Adrenal gland (tissue), 12 donors: Measurements from ENCODE around the gene RBM10. TPM values are rescaled to one million over a fixed set of nuclear protein-coding genes. Genes with fewer than 3 reads are reported as not detected.
A peak's percentile ranks its signal among the peaks of the same experiment; 100 is the strongest.
"Not testable (repeated sequence)": the region's sequence is repeated elsewhere in the genome, so short reads cannot be mapped to it uniquely, and the experiment has no call there.

Experiments
- DNase-seq, 7 donors: peaks; one replicate each; pipeline ENCODE4 v3.0.0-alpha.2; 2019 to 2020
- H3K27ac ChIP-seq, 5 donors: fragments of 200-600 bp; sonication (generic) in 4 of 5; 1 replicate in 3 of 5; 2 replicates in 2 of 5; pipeline versions ENCODE4 v1.5.1 to v1.8.0; 2016 to 2020; ENCODE audit warnings: mild to moderate bottlenecking in 1 of 5
- H3K27me3 ChIP-seq: fragments of 200-600 bp; 2 replicates; pipeline ENCODE4 v1.8.0; 2021
- H3K36me3 ChIP-seq, 2 donors: fragments of 200-600 bp; replicated peaks in 1 of 2; 1 replicate in 1 of 2; 2 replicates in 1 of 2; pipeline versions ENCODE4 v1.5.1 to v1.8.0; 2018 to 2022
- H3K4me1 ChIP-seq, 2 donors: fragments of 200-600 bp; replicated peaks in 1 of 2; 1 replicate in 1 of 2; 2 replicates in 1 of 2; pipeline versions ENCODE4 v1.5.1 to v1.8.0; 2018 to 2021
- H3K4me3 ChIP-seq, 4 donors: fragments of 200-600 bp; sonication (generic) in 3 of 4; one replicate each; pipeline ENCODE4 v1.5.1; 2016 to 2018
- H3K9me3 ChIP-seq, 3 donors: fragments of 200-600 bp; sonication (generic) in 1 of 3; replicated peaks in 1 of 3; 1 replicate in 2 of 3; 2 replicates in 1 of 3; pipeline versions ENCODE4 v1.5.1 to v1.8.0; 2016 to 2021
- POLR2A ChIP-seq, 2 donors: fragments of 450-650 bp; IDR thresholded peaks; one replicate each; pipeline ENCODE4 v1.6.1; 2017; ENCODE audit warnings: antibody characterized with exemption in 2 of 2, mild to moderate bottlenecking in 2 of 2, moderate library complexity in 1 of 2
- WGBS, 4 donors: extraction: QIAGEN DNeasy Blood & Tissue Kit in 2 of 4; methylation state at CpG; one replicate each; pipeline versions ENCODE4 v1.1.5 to v1.1.7; 2013 to 2017; 5-methylcytosine and 5-hydroxymethylcytosine counted together
- intact Hi-C, 2 donors: fragments of 100-400 bp; cut with DNase I; formaldehyde crosslinking; loops; one replicate each; pipeline versions ENCODE4 v1.14.1 to v1.15.0; 2022 to 2023
- polyA plus RNA-seq, 3 donors: library from polyadenylated mRNA; stranded (reverse); fragments of 200-250 nt in 2 of 3; fragments of 350-450 nt in 1 of 3; fragmentation: Illumina TruSeq in 1 of 3; extraction: RNeasy Lipid Tissue Mini Kit (QIAGEN cat#74804) in 1 of 3; gene quantifications; one replicate each; pipeline ENCODE4 v1.2.3, GENCODE V29; 2013 to 2014
- total RNA-seq, 9 donors: library from RNA; depleted of rRNA in 4 of 9; stranded (reverse); fragments of >200 nt in 4 of 9; fragments of 120-200 nt in 1 of 9; fragmentation: NEBNext Ultra II Directional in 1 of 9; extraction: Animal tissue kit (Norgen Biotek cat#: 25700) in 1 of 9; gene quantifications; one replicate each; pipeline versions ENCODE4 v1.1.0 to v1.2.4, GENCODE V29; 2013 to 2023
- TF ChIP-seq, protein P1 (sequence below), 6 experiments: fragments of 450-650 bp in 4 of 6; fragments of 200-600 bp in 2 of 6; sonication (generic) in 1 of 6; IDR thresholded peaks; 1 replicate in 5 of 6; 2 replicates in 1 of 6; pipeline versions ENCODE4 v1.5.1 to v1.8.0; 2016 to 2021; ENCODE audit warnings: antibody characterized with exemption in 6 of 6, mild to moderate bottlenecking in 2 of 6, moderate library complexity in 1 of 6
- donor health status: healthy with polysubstance abuse.
- donor health status: Bipolar disorder and iron deficiency.
- donor health status: DM: yes; HTN: yes; CAD: no.
- donor health status: DM: no; HTN: no; CAD: no.
- donor health status: DM: no; HTN: no; CAD: no.
- donor health status: DM: yes; HTN: yes; CAD: no.

The RBM10 gene
- total and polyA plus RNA-seq, 12 donors = 27.7 to 75.9 (median 37.5) TPM

DNA sequence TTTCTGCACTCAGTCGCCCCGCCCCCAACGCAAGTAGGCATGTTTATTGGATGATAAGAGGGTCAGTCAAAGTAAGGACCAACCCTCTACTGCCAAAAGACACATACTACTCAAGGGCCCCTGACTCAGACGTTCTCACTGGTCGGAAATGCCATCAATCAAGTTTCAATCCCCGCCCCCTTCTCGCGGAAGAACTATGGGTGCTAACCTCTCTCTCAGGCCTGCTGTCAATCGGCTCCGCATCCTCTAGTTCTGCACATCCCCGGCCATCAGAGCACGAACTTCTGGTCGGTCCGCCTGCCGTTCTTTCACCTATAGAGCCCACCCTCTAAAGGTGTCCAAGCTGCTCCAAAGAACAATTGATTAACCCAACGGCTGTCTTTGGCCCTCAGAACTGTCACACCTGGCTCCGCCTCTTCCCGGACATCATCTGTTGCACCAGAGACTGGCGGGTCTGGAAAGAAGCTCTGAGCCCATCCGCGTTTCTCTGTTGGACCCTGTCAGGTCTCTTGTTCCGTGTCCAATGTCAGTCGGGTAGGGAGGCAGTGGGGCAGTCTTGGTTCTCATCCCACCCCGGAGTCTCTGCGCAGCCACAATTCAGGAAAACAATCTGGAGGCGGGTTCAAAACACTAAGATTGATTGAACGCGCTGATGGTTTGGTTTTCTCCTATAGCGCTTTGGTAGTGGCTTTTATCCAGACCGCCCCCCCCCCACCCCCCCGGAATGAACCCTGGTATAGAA is 15.7 kb upstream of the RBM10 start:
- 0 to 38% (median 13%) methylated on average over 14 to 31 of the region's 31 CpGs for WGBS, 4 donors
- TF ChIP-seq POLR2A (IDR thresholded peaks at IDR 0.05) = peak in 1 of 2 donors; percentile 36
- TF ChIP-seq, protein P1, sequence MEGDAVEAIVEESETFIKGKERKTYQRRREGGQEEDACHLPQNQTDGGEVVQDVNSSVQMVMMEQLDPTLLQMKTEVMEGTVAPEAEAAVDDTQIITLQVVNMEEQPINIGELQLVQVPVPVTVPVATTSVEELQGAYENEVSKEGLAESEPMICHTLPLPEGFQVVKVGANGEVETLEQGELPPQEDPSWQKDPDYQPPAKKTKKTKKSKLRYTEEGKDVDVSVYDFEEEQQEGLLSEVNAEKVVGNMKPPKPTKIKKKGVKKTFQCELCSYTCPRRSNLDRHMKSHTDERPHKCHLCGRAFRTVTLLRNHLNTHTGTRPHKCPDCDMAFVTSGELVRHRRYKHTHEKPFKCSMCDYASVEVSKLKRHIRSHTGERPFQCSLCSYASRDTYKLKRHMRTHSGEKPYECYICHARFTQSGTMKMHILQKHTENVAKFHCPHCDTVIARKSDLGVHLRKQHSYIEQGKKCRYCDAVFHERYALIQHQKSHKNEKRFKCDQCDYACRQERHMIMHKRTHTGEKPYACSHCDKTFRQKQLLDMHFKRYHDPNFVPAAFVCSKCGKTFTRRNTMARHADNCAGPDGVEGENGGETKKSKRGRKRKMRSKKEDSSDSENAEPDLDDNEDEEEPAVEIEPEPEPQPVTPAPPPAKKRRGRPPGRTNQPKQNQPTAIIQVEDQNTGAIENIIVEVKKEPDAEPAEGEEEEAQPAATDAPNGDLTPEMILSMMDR (IDR thresholded peaks at IDR 0.05) = no peak

DNA sequence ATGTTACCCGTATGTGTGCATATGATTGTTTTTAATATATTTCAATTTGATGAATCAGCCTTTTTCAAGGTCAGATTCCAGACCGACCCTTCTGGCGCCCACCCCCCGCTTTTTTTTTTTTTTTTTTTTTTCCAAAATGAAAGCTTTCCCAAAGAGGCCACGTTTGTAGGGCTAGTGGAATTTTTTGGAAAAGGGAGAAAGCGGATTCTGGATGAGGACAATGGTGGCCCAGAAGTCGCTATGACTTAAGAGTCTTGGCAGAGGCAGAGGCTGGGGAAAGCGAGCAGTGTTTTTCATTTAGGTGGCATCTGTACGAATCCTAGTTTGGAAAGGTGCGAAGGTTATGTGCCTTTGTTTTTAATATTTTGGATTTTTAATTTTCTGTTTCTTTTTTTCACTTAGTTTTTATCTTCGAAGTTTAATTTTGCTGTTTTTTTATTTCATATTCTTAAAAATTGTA is 15.1 kb upstream of the RBM10 start:
- Histone ChIP-seq H3K4me3 (peak overlapping the region in 2 of 4 donors; percentile 40 to 58), H3K27ac (peak overlapping the region in 3 of 5 donors; percentile 79 to 90 (median 85)), H3K36me3 (no peaks in the 10 kb centered on the region), H3K4me1 (peaks cover 0 to 5% of the 10 kb centered on the region in 2 donors), H3K27me3 (peaks cover 3% of the 10 kb centered on the region), H3K9me3 (no peaks in the 10 kb centered on the region)
- DNase-seq = peak in 2 of 7 donors; percentile 25 to 29
- WGBS, 4 donors = 16 to 46% (median 24%) methylated on average over 11 of the region's 11 CpGs
- intact Hi-C loops = loop anchor here in 1 of 2 donors (10.0 kb wide), 1 partner anchor 55 kb away; no protein-coding TSS in a partner anchor
- no peak for TF ChIP-seq POLR2A (IDR thresholded peaks at IDR 0.05)
- TF ChIP-seq, protein P1 (IDR thresholded peaks at IDR 0.05) = no peak

More for the DNA sequence above, 15.7 kb upstream of the RBM10 start:
- Histone ChIP-seq H3K4me3 (peak overlapping the region in 2 of 4 donors; percentile 40 to 58), H3K27ac (peak overlapping the region; percentile 69 to 90 (median 85)), H3K9me3 (no peaks in the 10 kb centered on the region), H3K36me3 (no peaks in the 10 kb centered on the region), H3K27me3 (peaks cover 3% of the 10 kb centered on the region), H3K4me1 (no peaks in the 10 kb centered on the region)
- intact Hi-C loops = loop anchor here in 1 of 2 donors (10.0 kb wide), 1 partner anchor 55 kb away; no protein-coding TSS in a partner anchor
- DNase-seq = peak; percentile 91 to 99 (median 94)

DNA sequence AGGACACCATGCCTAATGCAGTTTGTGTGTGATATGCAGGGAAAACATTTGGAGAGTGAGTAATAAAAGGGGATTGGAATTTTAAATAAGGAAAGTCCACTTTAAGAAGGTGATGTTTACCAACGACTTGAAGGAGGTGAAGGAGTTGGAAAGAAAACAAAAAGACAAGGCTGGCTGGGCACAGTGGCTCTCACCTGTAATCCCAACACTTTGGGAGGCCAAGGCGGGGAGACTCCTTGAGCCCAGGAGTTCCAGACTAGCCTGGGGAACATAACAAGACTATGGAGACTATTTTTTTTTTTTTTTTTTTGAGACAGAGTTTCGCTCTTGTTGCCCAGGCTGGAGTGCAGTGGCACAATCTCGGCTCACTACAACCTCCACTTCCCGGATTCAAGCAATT is 11.5 kb upstream of the RBM10 start:
- H3K36me3 ChIP-seq = no peaks in the 10 kb centered on the region
- peaks cover 3% of the 10 kb centered on the region for H3K27me3 ChIP-seq
- H3K4me3 ChIP-seq = no peak overlapping the region
- DNase-seq = peak in 1 of 7 donors; percentile 21
- WGBS, 4 donors = 73 to 84% (median 82%) methylated on average over 3 to 5 of the region's 5 CpGs
- H3K27ac ChIP-seq = no peak overlapping the region
- H3K9me3 ChIP-seq = no peaks in the 10 kb centered on the region
- peaks cover 6 to 10% of the 10 kb centered on the region in 2 donors for H3K4me1 ChIP-seq
- TF ChIP-seq, protein P1 (IDR thresholded peaks at IDR 0.05) = no peak
- TF ChIP-seq POLR2A (IDR thresholded peaks at IDR 0.05) = no peak
- intact Hi-C loops = no loop called here

DNA sequence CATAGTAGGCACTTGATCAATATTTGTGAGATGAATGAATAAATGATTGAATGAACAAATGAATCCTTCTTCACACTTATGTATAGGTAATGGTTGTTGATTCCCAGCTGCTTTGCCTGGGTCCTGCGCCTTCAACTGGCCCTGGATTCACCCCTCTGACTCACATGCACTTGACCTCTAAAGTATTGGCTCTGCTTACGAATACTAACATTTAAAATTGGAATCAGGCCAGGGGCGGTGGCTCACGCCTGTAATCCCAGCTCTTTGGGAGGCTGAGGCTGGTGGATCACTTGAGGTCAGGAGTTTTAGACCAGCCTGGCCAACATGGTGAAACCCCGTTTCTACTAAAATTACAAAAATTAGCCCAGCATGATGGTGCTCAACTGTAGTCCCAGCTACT is 9.4 kb upstream of the RBM10 start:
- peaks cover 6 to 10% of the 10 kb centered on the region in 2 donors for H3K4me1 ChIP-seq
- H3K9me3 ChIP-seq, H3K36me3 ChIP-seq, H3K27me3 ChIP-seq, H3K4me3 ChIP-seq, intact Hi-C loops: not testable (repeated sequence)
- peak overlapping the region in 2 of 5 donors; percentile 16 to 34 for H3K27ac ChIP-seq
- DNase-seq = peak; percentile 51 to 75 (median 70)
- WGBS, 4 donors = 51 to 80% (median 54%) methylated on average over 1 to 5 of the region's 5 CpGs
